GM19395 (cell line): ENCODE measurements around the gene RTTN.
A peak's percentile ranks its signal among the peaks of the same experiment; 100 is the strongest.

Experiments used
- ATAC-seq: cut with Tn5 transposase; IDR thresholded peaks from one replicate; pipeline ENCODE4 v1.9.1; 2021; ENCODE audit warnings: mild to moderate bottlenecking, moderate library complexity; ENCODE audit not compliant: unreplicated experiment

The RTTN gene

GRCh38 chr18:70031221-70031620 is 174.3 kb downstream of the RTTN start:
- ATAC-seq = no peak

GRCh38 chr18:70030728-70031127 is 174.8 kb downstream of the RTTN start:
- ATAC-seq = no peak

- peak; percentile 59 for ATAC-seq
Measured at GRCh38 chr18:70029163-70029562, 176.3 kb downstream of the RTTN start.

GRCh38 chr18:70028734-70029133 is 176.8 kb downstream of the RTTN start:
- peak; percentile 78 for ATAC-seq

GRCh38 chr18:70028084-70028483 is 177.4 kb downstream of the RTTN start:
- ATAC-seq = peak; percentile 51

GRCh38 chr18:70025580-70025979 is 179.9 kb downstream of the RTTN start:
- ATAC-seq = no peak

- ATAC-seq = no peak
Measured at GRCh38 chr18:70024829-70025228, 180.7 kb downstream of the RTTN start.

- ATAC-seq = no peak
Measured at GRCh38 chr18:70024093-70024492, 181.4 kb downstream of the RTTN start.

- ATAC-seq = no peak
Measured at GRCh38 chr18:70022636-70023035, 182.9 kb downstream of the RTTN start.

GRCh38 chr18:70021498-70021897 is 184.0 kb downstream of the RTTN start:
- ATAC-seq = no peak

GRCh38 chr18:70021043-70021442 is 184.4 kb downstream of the RTTN start:
- ATAC-seq = no peak

GRCh38 chr18:70019991-70020390 is 185.5 kb downstream of the RTTN start:
- no peak for ATAC-seq

GRCh38 chr18:70019136-70019535 is 186.4 kb downstream of the RTTN start:
- no peak for ATAC-seq

GRCh38 chr18:70015127-70015526 is 190.4 kb downstream of the RTTN start:
- ATAC-seq = no peak

GRCh38 chr18:70005580-70005979 is 199.9 kb downstream of the RTTN start:
- ATAC-seq = no peak

- ATAC-seq = no peak
Measured at GRCh38 chr18:70004696-70005095, 200.8 kb downstream of the RTTN start.

GRCh38 chr18:69999656-70000055 is 205.8 kb downstream of the RTTN start:
- no peak for ATAC-seq

GRCh38 chr18:69998523-69998987 is 206.9 kb downstream of the RTTN start:
- ATAC-seq = no peak

GRCh38 chr18:69996951-69997798 is 208.3 kb downstream of the RTTN start:
- ATAC-seq = no peak

- ATAC-seq = no peak
Measured at GRCh38 chr18:69996417-69996816, 209.1 kb downstream of the RTTN start.

GRCh38 chr18:69995774-69996173 is 209.7 kb downstream of the RTTN start:
- no peak for ATAC-seq

GRCh38 chr18:69992776-69993175 is 212.7 kb downstream of the RTTN start:
- ATAC-seq = no peak

- ATAC-seq = no peak
Measured at GRCh38 chr18:69987870-69988269, 217.6 kb downstream of the RTTN start.
